HG02970 (cell line): ENCODE data around the gene PPP1R9A.

Experiments used
- ATAC-seq: cut with Tn5 transposase; IDR thresholded peaks from one replicate; pipeline ENCODE4 v1.9.1; 2021; ENCODE audit warnings: mild to moderate bottlenecking, moderate library complexity, moderate number of reproducible peaks; ENCODE audit not compliant: unreplicated experiment, low FRiP score

PPP1R9A gene

DNA sequence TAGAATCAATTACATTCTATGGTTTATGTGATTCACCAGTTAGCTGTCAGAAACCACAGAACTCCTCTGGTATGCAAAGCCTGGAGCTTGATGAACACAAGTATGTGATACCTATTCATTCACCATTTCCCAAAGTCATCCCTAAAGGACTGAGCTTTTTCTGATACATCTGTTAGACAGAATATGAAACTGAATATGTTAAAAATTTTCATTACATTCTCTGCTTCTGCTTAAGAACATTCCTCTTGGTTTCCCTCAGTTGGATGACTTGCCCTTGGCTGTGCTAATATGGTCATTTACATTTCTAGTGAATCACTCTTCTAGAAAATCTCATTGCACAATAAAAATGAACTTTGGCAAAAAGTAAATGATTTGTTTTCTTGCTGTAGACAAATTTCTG lies 427.7 kb downstream of the PPP1R9A start:
- no peak for ATAC-seq

DNA sequence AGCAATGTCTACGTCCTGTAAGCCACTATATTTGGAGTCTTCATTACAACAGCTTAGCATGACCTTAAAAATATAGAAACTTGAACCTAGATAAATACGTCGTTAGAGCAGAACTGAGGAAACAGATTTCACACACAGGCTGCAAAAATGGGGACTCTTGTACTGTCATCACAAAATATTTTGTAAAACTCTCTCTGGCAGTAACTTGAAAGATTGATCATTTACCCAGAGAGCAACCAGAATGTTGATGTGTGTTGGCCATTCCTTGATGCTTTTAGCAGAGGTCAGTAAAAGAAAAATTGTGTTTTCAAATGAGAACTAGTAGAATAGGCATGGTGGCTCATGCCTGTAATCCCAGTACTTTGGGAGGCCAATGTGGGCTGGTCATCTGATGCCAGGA lies 431.4 kb downstream of the PPP1R9A start:
- no peak for ATAC-seq

DNA sequence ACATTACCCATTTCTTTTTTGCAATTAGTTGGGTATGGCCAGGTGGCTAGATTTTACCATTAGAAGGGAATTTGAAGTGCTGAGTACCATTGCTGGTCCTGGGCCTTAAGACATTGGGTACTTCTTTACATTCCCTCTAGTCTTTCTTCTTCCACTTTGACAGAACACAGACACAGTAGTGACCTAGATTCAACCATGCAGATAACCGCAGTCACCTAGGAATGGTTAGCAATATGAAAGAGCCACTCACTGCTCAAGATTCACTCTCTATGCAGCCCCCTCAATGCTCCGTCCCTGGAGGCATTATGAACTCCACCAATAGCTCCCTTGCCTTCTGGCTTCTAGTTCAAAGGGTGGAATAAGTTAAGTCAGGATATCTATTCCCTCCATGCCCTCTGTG lies 433.1 kb downstream of the PPP1R9A start:
- ATAC-seq: no peak

DNA sequence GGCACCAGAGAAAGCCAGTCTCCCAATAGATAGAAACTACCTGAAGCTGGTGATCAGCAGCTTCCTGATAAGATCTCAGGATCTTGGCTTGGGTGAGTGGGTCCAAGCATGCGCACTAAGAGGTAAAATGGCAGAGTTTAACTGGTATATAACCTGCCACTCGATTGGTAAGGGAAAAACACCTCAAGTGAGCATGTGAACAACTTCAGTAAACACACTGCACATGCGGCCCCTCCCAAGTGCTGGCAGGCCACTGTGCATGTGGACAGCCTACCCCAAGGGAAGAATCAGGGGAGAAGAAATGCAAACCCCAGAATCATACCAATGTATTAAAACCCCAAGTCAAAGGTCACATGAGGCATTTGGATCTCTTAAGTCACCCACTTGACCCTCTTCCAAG lies 434.6 kb downstream of the PPP1R9A start:
- ATAC-seq: no peak

DNA sequence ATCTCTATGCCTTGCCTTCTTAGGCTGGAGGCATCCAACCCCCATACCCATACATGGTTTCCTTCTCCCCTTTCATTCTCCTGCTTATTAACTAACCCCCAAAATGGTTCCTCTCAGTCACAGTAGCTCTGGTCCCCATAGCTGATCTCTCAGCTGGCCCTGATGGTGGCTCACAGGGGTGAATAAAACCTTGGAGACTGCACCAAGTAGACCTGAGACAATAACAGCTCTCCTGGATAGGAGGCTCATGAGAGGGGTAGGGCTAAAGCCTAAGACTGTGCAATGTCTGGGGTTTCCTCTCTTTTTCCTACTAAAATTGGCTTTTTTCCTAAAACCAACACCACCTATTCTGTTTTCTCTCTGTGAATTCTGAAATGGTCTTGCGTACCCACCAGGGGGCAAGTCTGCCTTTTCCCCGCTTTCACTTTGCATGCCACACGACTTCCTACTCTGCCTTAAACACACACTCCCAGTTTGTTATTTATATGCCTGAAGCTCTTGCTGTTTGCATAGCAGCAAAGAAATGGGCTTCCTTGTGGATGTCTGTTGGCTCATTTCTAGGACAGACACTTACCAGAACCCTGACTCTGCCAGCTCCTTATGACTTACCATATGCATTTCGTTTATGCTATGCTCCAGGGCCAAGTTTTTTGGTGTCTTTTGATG lies 435.4 kb downstream of the PPP1R9A start:
- ATAC-seq: no peak
